Stimulated activated CD4-positive, alpha-beta T cell treated with anti-CD3 and anti-CD28 coated beads, Interleukin-1b, Interleukin-23, amount 100 ng/mL, for 48 hours (primary cell): Measurements from ENCODE around the gene USP31.

Experiments
- DNase-seq: peaks from one replicate; pipeline ENCODE4 v3.0.0-alpha.2; 2020

USP31 gene

GRCh38 chr16:23058576-23058975 lies 90.7 kb downstream of the USP31 start:
- DNase-seq: no peak

GRCh38 chr16:23057013-23057596 lies 92.1 kb downstream of the USP31 start:
- no peak for DNase-seq

DNA sequence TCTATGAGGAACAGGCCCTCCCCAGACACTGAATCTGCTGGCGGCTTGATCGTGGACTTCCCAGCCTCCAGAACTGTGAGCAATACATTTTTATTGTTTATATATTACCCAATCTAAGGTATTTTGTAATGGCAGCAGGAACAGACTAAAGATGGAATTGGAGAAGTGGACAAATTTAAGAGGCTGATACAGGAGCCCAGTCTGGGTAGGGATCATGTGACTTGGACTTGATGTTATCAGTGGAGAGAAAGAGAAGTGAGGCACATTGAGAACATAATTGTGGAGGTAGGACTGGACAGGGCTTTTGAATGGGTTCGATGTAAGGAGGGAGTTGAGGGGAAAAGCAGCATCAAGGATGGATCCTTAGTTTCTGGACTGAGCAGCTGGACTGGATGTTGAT lies 93.8 kb downstream of the USP31 start:
- no peak for DNase-seq

DNA sequence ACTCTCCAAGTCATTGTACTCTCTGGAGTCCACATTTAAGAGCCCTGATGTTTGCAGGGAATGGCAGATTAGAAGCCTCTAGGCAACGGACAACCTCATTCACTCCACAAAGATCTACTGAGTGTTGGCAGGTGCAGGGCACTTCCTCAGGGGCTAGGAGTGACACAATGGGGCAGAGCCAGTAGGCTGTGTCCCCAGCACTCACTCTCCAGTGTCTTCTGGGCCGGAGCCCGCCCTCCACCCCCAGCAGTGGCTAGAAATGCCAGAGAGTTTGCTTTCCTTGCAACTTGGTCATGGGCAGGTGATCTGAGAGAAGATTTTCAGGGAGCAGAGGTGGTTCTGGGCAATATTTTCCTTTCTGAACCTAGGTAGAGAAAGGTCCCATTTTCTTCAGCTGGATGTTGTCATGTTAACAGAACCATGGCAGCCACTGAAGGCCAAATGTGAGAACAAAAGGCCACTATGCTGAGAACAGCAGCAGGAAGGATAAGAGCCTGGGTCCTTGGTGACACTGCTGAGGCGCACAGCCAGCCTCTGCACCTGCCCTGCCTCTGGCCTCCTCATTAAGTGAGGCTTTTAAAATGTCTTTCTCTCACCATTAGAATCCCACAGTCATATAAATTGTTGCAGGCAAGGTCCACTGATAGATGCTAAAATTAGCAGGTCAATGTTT lies 96.2 kb downstream of the USP31 start:
- no peak for DNase-seq

DNA sequence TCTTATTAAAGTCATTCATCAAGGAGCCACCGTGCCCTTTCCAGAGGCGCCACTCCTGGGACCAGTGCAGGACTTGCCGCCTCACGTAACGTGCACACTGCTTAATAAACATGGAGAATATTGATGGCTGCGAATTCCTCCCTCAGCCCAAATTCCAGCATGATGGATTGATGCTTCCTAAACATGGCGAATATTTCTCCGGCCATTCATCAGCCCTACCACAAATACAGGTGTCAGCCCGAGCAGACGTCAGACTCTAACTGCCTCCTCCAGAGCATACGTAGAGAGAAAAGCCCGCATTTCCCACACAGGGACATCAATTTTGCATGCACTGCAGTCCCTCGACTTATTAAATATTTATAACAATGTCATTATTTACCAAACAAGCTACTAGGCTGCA lies 97.0 kb downstream of the USP31 start:
- DNase-seq: no peak

- DNase-seq: no peak
These were observed 97.7 kb downstream of the USP31 start for GRCh38 chr16:23051587-23051986.

DNA sequence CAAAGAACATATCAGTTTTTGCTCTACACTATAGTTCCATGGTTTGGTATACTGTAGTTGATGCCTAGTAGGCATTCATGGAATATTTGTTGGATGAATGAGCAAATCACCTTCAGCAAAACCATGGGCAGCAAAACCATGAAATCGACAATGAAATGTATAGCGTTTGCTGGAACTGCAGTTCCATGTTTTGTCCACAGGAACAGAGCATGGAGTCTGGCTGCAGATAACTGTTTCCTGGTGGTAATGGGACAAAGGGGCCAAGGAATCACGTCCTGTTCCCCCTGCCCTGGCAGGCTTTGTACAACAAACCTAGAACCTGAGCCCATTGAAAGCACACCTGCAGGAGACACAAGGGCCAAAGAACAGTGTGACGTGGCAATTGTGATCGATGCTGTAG lies 101.1 kb downstream of the USP31 start:
- no peak for DNase-seq

DNA sequence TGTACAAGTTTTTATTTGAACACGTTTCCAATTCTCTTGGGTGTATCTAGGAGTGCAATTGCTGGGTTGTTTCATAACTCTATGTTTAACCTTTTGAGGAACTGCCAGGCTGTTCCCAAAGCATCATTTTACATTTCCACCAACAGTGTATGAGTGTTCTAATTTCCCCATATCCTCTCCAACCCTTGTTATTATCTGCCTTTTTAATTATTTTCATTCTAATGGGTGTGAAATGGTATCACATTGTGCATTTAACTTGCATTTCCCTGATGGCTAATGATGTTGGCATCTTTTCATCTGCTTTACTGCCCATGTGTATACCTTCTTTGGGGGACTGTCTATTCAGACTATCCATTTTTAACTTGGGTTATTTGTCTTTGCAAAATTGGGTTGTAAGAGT lies 104.2 kb downstream of the USP31 start:
- DNase-seq: no peak

DNA sequence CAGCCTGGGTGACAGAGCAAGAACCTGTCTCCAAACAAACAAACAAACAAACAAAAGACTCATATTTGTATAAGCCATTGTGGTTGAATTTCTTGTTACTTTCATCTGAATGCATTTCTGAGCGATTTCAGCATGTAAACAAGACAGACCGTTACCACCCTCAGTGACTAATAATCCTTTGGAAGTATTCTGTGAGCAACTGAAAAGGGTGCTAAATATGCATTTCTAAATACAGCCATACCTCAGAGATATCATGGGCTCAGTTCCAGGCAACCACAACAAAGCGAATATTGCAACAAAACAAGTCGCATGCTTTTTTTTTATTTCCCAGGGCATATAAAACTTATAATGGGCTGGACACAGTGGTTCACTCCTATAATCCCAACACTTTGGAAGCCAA lies 109.0 kb downstream of the USP31 start:
- DNase-seq: no peak

DNA sequence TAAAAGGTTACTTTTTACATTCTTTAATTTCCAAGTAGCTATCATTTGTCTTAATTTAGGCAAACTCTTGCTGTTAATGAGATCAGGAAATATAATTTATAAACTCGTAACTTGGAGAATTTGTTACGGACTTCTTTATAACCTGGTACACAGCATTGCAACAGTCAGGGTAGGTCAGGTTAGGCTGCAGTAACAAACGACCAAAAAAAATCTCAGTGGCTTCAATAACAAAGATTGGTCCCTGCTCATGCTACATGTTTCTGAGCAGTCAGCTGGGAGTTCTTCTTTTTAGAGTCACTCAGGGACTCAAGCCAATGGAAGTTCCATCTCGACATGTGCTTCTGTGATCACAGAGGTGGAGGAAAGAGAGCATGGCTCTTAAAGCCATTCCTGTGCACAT lies 110.1 kb downstream of the USP31 start:
- DNase-seq: no peak

DNA sequence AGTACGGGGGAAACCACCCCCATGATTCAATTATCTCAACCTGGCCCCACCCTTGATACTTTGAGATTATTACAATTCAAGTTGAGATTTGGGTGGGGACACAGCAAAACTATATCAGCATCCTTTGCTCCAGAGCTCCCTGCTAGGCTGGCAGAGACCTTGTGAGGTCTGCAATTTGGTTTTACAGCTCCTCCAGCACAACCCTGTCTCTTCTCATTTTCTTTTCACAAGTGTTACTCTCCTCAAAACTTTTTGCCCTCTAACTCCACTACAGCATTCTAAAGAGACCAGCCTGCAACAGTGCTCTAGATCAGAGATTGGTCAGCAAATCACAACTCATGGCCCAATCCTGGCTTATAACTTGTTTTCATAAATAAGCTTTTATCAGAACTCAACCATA lies 114.0 kb downstream of the USP31 start:
- no peak for DNase-seq

DNA sequence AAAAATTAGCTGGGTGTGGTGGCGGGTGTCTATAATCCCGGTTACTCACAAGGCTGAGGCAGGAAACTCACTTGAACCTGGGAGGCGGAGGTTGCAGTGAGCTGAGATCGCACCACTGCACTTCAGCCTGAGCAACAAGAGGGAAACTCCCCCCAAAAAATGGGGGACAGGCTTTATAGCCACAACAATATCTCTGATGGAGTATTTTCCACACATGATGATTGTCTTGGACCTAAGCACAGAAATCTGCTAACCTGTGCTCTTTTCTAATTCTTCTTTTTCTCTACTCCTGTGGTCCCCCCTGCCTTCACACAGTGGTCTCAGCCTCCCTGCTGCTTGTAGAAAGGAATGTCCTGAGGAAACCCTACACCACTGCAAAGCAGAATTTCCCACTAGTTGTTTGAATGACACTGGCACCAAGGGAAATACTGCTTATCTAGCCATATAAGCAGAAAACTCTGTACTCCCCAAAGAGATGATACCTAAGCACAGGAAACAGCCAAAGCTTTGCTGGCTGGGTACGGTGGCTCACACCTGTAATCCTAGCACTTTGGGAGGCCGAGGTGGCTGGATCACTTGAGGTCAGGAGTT lies 117.6 kb downstream of the USP31 start:
- no peak for DNase-seq

GRCh38 chr16:23029733-23030420 lies 119.4 kb downstream of the USP31 start:
- DNase-seq: no peak

DNA sequence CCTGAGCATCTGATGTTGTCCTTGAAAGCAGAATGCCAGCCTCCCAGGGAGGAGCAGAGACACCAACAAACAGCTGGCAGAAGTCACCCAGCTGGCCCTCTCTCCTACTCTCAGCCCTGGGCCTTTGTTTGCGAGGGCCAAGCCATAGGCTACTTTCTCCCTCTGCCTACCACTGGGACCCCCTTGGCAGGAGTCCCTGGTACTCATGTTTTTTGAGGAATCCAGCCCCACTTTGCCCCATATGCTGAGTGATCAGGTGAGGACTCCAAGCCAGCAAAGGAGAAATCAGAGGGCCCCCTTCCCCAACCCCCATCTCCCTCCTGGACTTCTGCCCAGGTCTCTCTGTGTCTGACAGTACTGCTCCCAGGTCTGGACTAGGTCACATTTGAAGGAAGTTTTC lies 121.9 kb downstream of the USP31 start:
- no peak for DNase-seq

- no peak for DNase-seq
These were observed 122.4 kb downstream of the USP31 start for GRCh38 chr16:23026784-23027362.

GRCh38 chr16:23025692-23026307 lies 123.5 kb downstream of the USP31 start:
- no peak for DNase-seq

DNA sequence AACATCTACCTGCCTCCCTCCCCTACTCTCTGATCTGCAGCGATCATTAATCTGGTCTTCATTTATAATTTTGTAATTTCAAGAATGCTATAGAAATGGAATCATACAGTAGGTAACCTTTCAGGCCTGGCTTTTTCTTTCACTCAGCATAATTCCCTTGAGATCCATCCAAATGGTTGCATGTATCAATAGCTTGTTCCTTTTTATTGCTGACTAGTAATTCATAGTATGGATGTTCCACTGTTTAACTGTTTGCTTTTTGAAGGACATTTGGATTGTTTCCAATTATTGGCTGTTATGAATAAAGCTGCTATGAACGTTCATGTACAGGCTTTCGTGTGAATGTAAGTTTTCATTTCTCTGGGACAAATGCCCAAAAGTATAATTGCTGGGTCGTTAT lies 125.2 kb downstream of the USP31 start:
- DNase-seq: no peak

DNA sequence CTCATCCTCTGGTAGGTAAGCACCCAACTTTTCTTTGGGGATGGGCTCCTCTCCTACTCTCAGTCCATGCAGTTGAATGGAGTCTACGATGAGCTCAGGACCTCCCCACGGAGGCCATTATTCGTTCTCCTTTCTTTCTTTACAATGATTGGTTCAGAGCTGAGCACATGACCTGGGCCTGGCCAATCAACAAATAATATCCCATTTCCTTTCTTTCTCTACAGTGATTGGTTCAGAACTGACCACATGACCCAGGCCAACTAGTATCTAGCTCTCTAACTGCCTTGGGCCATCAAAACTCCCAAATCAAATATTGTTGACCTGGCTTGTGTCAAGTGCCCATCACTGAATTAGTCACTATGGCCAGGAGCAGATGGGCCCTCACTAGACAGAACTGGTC lies 129.2 kb downstream of the USP31 start:
- DNase-seq: no peak

DNA sequence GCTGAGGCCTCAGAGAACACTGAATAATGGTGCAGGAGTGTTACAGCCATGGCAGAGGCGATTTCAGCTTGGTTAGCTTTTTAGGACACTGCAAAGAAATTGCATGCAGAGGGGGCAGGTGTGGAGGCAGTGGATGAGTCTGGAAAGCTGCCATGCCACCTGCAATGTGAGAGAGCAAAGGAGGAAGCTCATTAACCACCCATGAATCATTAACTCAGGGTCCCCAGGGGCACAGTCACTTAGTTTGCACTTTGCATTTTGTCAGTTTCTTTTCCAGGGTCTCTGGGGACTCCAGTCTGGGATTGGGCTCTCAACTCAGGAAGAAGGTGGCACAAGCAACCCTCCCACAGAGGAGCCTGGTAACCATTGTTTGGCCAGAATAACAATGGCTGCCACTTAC lies 132.9 kb downstream of the USP31 start:
- no peak for DNase-seq

GRCh38 chr16:23015580-23015979 lies 133.7 kb downstream of the USP31 start:
- no peak for DNase-seq

DNA sequence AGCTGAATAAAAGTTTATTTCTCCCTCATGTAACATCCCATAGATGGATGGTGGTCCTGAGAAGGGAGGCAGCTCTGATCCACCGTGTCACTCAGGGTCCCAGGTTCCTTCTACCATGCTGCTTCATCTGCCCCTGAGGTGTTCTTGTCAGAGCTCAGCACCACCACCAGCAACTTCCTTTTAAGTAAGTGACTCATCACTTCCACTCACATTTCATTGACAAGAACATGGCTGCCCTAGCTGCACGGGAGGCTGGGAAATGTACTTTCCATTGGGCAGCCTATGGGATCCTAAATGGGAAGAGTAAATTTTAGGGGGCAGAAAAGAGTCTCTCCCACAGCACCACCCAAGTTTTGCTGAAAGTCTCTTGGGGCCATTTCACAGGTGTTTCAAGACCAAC lies 134.7 kb downstream of the USP31 start:
- DNase-seq: no peak
